ENCODE data around the gene TNIK. TPM values are rescaled to one million over a fixed set of nuclear protein-coding genes. Genes with fewer than 3 reads are reported as not detected.

Gene TNIK
- total RNA-seq, 2 donors from 2014 or later, result 5.6 to 47.1 TPM

DNA sequence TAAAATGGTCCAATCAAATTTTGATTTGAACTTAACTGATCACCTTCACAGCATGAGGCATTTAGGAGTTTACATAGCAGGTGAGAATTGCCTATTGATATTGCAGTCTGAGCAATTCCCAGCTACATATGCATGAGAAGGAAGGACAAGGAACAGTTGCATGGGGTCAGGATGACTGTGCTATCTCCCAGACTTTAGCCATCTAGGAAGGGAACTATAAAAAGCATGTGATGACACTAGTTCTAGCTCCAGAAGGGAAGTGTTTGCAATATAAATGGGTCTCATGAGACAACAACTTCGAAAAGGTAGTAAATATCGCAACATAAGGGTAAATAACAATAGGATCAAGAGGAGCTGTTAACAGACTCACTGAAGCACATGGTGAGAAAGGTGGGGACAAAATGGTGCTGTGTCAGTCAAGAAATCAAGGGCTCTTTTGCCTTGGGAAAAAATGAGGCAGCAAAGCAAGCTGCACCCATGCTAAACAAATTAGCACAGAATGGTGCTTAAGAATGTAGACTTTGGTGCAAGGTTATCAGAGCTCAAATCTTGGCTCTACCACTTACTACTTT is 343.3 kb downstream of the TNIK start:
- H3K27ac ChIP-seq, result no peak overlapping the region
- no peaks in the 10 kb centered on the region for H3K36me3 ChIP-seq
- H3K4me1 ChIP-seq (replicated peaks), result no peaks in the 10 kb centered on the region
- TF ChIP-seq POLR2A (IDR thresholded peaks at IDR 0.05), result no peak
- TF ChIP-seq, protein P1, sequence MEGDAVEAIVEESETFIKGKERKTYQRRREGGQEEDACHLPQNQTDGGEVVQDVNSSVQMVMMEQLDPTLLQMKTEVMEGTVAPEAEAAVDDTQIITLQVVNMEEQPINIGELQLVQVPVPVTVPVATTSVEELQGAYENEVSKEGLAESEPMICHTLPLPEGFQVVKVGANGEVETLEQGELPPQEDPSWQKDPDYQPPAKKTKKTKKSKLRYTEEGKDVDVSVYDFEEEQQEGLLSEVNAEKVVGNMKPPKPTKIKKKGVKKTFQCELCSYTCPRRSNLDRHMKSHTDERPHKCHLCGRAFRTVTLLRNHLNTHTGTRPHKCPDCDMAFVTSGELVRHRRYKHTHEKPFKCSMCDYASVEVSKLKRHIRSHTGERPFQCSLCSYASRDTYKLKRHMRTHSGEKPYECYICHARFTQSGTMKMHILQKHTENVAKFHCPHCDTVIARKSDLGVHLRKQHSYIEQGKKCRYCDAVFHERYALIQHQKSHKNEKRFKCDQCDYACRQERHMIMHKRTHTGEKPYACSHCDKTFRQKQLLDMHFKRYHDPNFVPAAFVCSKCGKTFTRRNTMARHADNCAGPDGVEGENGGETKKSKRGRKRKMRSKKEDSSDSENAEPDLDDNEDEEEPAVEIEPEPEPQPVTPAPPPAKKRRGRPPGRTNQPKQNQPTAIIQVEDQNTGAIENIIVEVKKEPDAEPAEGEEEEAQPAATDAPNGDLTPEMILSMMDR (IDR thresholded peaks at IDR 0.05), result no peak
- TF ChIP-seq POLR2AphosphoS5 (IDR thresholded peaks at IDR 0.05), result no peak
- intact Hi-C loops (cut with DNase I), result no loop called here
- H3K4me3 ChIP-seq, result no peak overlapping the region
- H3K27me3 ChIP-seq (replicated peaks; ENCODE audit: insufficient read depth), result no peaks in the 10 kb centered on the region
- 88% methylated on average over 2 of the region's 2 CpGs for WGBS
- no peaks in the 10 kb centered on the region for H3K9me3 ChIP-seq
- DNase-seq (ENCODE audit: low spot score), result no peak

DNA sequence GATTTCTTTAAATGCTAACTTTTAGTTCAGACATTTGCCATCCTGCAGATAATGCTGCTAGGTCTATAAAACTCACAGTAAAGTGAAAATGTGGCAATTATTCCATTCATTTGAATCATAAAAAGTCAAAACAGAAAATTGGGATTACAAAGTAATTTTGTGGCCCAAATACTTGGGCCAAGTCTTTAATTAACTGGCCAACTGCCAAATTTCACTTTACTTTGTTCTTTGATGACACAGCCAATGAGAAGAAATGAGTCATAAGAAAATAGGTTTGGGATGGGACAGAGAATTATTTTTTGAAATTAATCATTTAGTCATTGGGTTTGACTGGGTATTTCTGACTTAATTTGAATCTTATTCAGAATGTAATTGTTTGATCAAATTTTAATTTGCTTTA is 343.8 kb downstream of the TNIK start:
- no peak overlapping the region for H3K4me3 ChIP-seq
- H3K36me3 ChIP-seq, result no peaks in the 10 kb centered on the region
- no peak overlapping the region for H3K27ac ChIP-seq
- H3K9me3 ChIP-seq, result no peaks in the 10 kb centered on the region
- intact Hi-C loops (cut with DNase I), result no loop called here
- no peaks in the 10 kb centered on the region for H3K4me1 ChIP-seq (replicated peaks)
- no peak for TF ChIP-seq POLR2AphosphoS5 (IDR thresholded peaks at IDR 0.05)
- TF ChIP-seq, protein P1 (IDR thresholded peaks at IDR 0.05), result no peak
- TF ChIP-seq POLR2A (IDR thresholded peaks at IDR 0.05), result no peak
- DNase-seq (ENCODE audit: low spot score), result no peak
- H3K27me3 ChIP-seq (replicated peaks; ENCODE audit: insufficient read depth), result no peaks in the 10 kb centered on the region

DNA sequence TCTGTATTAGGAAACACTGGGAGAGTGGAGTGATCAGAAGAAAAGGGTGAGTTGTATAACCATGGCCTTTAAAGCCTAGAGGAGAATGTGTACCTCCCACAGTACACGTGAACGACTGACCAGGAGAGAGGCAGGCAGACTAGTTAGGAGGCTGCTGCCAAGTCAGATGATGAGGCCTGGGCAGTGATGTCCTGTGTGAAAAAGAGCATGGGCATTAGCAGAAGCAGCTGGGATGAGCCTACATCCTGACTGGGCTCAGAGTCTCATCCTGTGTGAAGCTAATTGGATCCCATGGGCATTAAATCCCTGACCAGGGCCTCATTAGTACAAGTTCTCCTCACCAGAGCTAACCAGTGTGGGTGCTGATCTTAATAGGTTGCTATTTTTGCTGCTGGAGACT is 344.5 kb downstream of the TNIK start:
- TF ChIP-seq POLR2A (IDR thresholded peaks at IDR 0.05) (no peak), POLR2AphosphoS5 (IDR thresholded peaks at IDR 0.05) (no peak)
- TF ChIP-seq, protein P1 (IDR thresholded peaks at IDR 0.05), result no peak
- Histone ChIP-seq H3K36me3 (no peaks in the 10 kb centered on the region), H3K27ac (no peak overlapping the region), H3K4me1 (replicated peaks) (no peaks in the 10 kb centered on the region), H3K27me3 (replicated peaks; ENCODE audit: insufficient read depth) (no peaks in the 10 kb centered on the region), H3K4me3 (no peak overlapping the region), H3K9me3 (no peaks in the 10 kb centered on the region)
- 50% methylated on average over 2 of the region's 2 CpGs for WGBS
- intact Hi-C loops (cut with DNase I), result no loop called here
- no peak for DNase-seq (ENCODE audit: low spot score)

DNA sequence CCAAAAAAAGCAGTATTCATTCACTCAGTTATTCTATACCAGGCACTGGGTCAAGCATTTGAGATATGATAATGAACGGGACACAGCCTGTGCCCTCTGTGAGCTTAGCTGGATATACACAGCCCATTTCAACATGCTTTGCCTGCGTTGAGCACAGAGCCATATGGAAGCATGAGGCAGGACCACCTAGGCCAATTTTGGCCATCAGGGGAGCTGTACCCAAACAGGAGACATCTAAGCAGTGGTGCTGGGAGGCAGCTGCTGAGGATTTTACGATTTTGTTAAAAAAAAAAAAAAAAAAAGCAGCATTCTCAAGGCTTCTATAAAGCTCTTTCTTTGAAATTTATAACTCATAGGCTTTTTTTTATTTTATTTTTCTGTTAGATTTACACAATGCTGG is 346.5 kb downstream of the TNIK start:
- Histone ChIP-seq H3K9me3 (no peaks in the 10 kb centered on the region), H3K36me3 (no peaks in the 10 kb centered on the region), H3K4me3 (no peak overlapping the region), H3K27ac (no peak overlapping the region), H3K27me3 (replicated peaks; ENCODE audit: insufficient read depth) (no peaks in the 10 kb centered on the region), H3K4me1 (replicated peaks) (no peaks in the 10 kb centered on the region)
- TF ChIP-seq POLR2A (IDR thresholded peaks at IDR 0.05) (no peak), POLR2AphosphoS5 (IDR thresholded peaks at IDR 0.05) (no peak)
- TF ChIP-seq, protein P1 (IDR thresholded peaks at IDR 0.05), result no peak
- DNase-seq (ENCODE audit: low spot score), result no peak
- 63% methylated on average over 3 of the region's 3 CpGs for WGBS
- intact Hi-C loops (cut with DNase I), result no loop called here

DNA sequence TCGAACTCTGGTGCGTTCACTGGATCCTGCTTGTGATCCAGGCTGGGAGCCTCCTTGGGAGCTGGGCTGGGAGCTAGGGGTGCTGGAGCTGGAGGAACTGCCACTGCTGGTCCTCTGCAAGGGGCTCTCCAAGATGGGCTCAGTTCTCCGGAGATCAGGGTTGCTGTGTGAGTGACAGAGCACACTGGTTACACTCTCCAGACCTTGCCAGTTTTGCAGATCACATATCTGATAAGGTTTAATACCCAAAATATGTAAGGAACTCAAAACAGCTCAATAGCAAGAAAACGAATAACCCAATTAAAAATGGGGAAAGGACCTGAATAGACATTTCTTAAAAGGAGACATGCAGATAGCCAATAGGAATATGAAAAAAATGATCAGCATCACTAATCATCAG is 349.5 kb downstream of the TNIK start:
- TF ChIP-seq, protein P1 (IDR thresholded peaks at IDR 0.05), result no peak
- TF ChIP-seq POLR2AphosphoS5 (IDR thresholded peaks at IDR 0.05), result no peak
- TF ChIP-seq POLR2A (IDR thresholded peaks at IDR 0.05), result no peak
- no peaks in the 10 kb centered on the region for H3K27me3 ChIP-seq (replicated peaks; ENCODE audit: insufficient read depth)
- no peaks in the 10 kb centered on the region for H3K9me3 ChIP-seq
- H3K27ac ChIP-seq, result no peak overlapping the region
- no peaks in the 10 kb centered on the region for H3K36me3 ChIP-seq
- intact Hi-C loops (cut with DNase I), result no loop called here
- H3K4me3 ChIP-seq, result no peak overlapping the region
- DNase-seq (ENCODE audit: low spot score), result no peak
- 89% methylated on average over 4 of the region's 4 CpGs for WGBS
- no peaks in the 10 kb centered on the region for H3K4me1 ChIP-seq (replicated peaks)

Measured in prostate gland (tissue), 2 donors.